WERI-Rb-1 (cell line): ENCODE results near the gene PAN3.

Source experiments
- DNase-seq: peaks from one replicate; pipeline ENCODE4 v3.0.0-alpha.2; 2020
- H3K27ac ChIP-seq: fragments of 250-450 bp; sonication (Bioruptor Pico); 2 replicates; pipeline ENCODE4 v1.5.1; 2020; ENCODE audit warnings: mild to moderate bottlenecking, moderate library complexity
- H3K27me3 ChIP-seq: fragments of 250-450 bp; sonication (Bioruptor Pico); 2 replicates; pipeline ENCODE4 v1.5.1; 2021; ENCODE audit warnings: mild to moderate bottlenecking, low read depth, moderate library complexity; ENCODE audit not compliant: insufficient read depth, severe bottlenecking
- H3K36me3 ChIP-seq: fragments of 250-450 bp; sonication (Bioruptor Pico); 2 replicates; pipeline ENCODE4 v1.5.1; 2020; ENCODE audit warnings: mild to moderate bottlenecking, moderate library complexity
- H3K4me3 ChIP-seq: 2 replicates; pipeline ENCODE4 v1.5.1; 2011; ENCODE audit warnings: low read depth, mild to moderate bottlenecking, control low read depth, low read length
- H3K9me3 ChIP-seq: fragments of 250-450 bp; sonication (Bioruptor Pico); 2 replicates; pipeline ENCODE4 v1.5.1; 2021; ENCODE audit warnings: mild to moderate bottlenecking, moderate library complexity; ENCODE audit not compliant: severe bottlenecking
- CTCF ChIP-seq: IDR thresholded peaks from 2 replicates; pipeline ENCODE4 v1.5.1; 2011; ENCODE audit warnings: low read depth, mild to moderate bottlenecking, control low read depth, inconsistent platforms, low read length

The PAN3 gene

GRCh38 chr13:28316129-28316528 lies 177.8 kb downstream of the PAN3 start:
- Histone ChIP-seq H3K27me3 (no peaks in the 10 kb centered on the region), H3K9me3 (no peaks in the 10 kb centered on the region), H3K27ac (no peak overlapping the region), H3K4me3 (no peak overlapping the region), H3K36me3 (no peaks in the 10 kb centered on the region)
- no peak for DNase-seq
- TF ChIP-seq CTCF = no peak

- no peak for DNase-seq
- Histone ChIP-seq H3K27ac (no peak overlapping the region), H3K4me3 (no peak overlapping the region), H3K27me3 (no peaks in the 10 kb centered on the region), H3K36me3 (no peaks in the 10 kb centered on the region), H3K9me3 (no peaks in the 10 kb centered on the region)
- TF ChIP-seq CTCF = no peak
Observed at GRCh38 chr13:28316836-28317235, 178.5 kb downstream of the PAN3 start.

- Histone ChIP-seq H3K4me3 (no peak overlapping the region), H3K27ac (no peak overlapping the region), H3K9me3 (no peaks in the 10 kb centered on the region), H3K27me3 (no peaks in the 10 kb centered on the region), H3K36me3 (no peaks in the 10 kb centered on the region)
- DNase-seq = no peak
- TF ChIP-seq CTCF = no peak
Observed at GRCh38 chr13:28318496-28318895, 180.2 kb downstream of the PAN3 start.

- TF ChIP-seq CTCF = no peak
- H3K9me3 ChIP-seq = no peaks in the 10 kb centered on the region
- no peak overlapping the region for H3K4me3 ChIP-seq
- H3K27me3 ChIP-seq = no peaks in the 10 kb centered on the region
- no peak overlapping the region for H3K27ac ChIP-seq
- no peak for DNase-seq
- no peaks in the 10 kb centered on the region for H3K36me3 ChIP-seq
Observed at GRCh38 chr13:28319528-28319927, 181.2 kb downstream of the PAN3 start.

GRCh38 chr13:28320209-28320608 lies 181.9 kb downstream of the PAN3 start:
- H3K27me3 ChIP-seq = no peaks in the 10 kb centered on the region
- no peak overlapping the region for H3K27ac ChIP-seq
- no peak for DNase-seq
- no peak for TF ChIP-seq CTCF
- H3K36me3 ChIP-seq = no peaks in the 10 kb centered on the region
- H3K4me3 ChIP-seq = no peak overlapping the region
- H3K9me3 ChIP-seq = no peaks in the 10 kb centered on the region

GRCh38 chr13:28320884-28321574 lies 182.7 kb downstream of the PAN3 start:
- Histone ChIP-seq H3K27ac (no peak overlapping the region), H3K27me3 (no peaks in the 10 kb centered on the region), H3K36me3 (no peaks in the 10 kb centered on the region), H3K9me3 (no peaks in the 10 kb centered on the region), H3K4me3 (no peak overlapping the region)
- no peak for DNase-seq
- no peak for TF ChIP-seq CTCF
